Uterus (tissue), 2 donors: ENCODE results near the gene HECTD1.

Experiments used
- CTCF ChIP-seq, 4 experiments: fragments of 200-600 bp in 2 of 4; fragments of 450-650 bp in 2 of 4; sonication (generic) in 2 of 4; IDR thresholded peaks; one replicate each; pipeline ENCODE4 v1.5.1; 2016 to 2019; ENCODE audit warnings: antibody characterized with exemption in 4 of 4, mild to moderate bottlenecking in 2 of 4, moderate library complexity in 1 of 4
- POLR2A ChIP-seq, 2 donors: fragments of 450-650 bp; IDR thresholded peaks; one replicate each; pipeline ENCODE4 v1.6.1; 2016; ENCODE audit warnings: antibody characterized with exemption in 2 of 2, mild to moderate bottlenecking in 1 of 2, moderate library complexity in 1 of 2

- TF ChIP-seq CTCF (IDR thresholded peaks at IDR 0.05) = no peak
- no peak for TF ChIP-seq POLR2A (IDR thresholded peaks at IDR 0.05)
Observed at GRCh38 chr14:31251028-31251958, 43.7 kb upstream of the HECTD1 start.
